Hematopoietic multipotent progenitor cell treated with erythropoietin and hydrocortisone succinate and interleukin-3 and kit ligand, for 4 days (in vitro differentiated cells): ENCODE data around the gene FMN2.

Experiments used
- DNase-seq: peaks from one replicate; pipeline ENCODE4 v3.0.0-alpha.2; 2015

The FMN2 gene

DNA sequence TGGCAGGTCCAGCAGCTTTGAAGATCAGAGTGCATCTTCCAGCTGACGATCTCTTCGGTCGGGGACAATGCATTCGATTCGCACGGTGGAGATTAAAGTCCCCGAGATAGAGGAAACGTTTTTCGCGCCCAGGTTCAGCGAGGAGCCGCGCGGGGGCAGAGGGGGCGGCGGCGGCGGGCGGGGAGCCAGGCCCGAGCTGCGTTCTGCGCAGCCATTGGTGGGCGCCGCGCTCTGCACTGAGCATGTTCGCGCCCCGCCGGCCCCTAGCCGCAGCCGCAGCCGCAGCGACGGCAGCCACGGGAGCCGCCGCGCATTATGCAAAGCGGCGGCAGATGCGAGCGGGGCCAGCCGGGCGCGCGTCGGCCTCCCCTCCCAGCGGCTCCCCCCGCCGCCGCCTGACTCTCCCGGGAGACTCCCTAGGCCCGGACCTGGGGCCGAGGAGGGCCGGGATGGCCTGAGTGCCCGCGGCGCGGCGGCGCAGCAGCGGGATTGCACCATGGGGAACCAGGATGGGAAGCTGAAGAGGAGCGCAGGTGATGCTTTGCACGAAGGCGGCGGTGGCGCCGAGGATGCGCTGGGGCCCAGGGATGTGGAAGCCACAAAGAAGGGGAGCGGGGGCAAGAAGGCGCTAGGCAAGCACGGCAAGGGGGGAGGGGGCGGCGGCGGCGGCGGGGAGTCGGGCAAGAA, at the start of gene FMN2:
TSS of gene FMN2 (plus strand) at position 270 of the 687 bp plus-strand sequence. CDS start at position 497, 227 bp downstream.
- peak; percentile 39 for DNase-seq

- no peak for DNase-seq
Measured at GRCh38 chr1:240044620-240045019, 47.1 kb upstream of the FMN2 start.

DNA sequence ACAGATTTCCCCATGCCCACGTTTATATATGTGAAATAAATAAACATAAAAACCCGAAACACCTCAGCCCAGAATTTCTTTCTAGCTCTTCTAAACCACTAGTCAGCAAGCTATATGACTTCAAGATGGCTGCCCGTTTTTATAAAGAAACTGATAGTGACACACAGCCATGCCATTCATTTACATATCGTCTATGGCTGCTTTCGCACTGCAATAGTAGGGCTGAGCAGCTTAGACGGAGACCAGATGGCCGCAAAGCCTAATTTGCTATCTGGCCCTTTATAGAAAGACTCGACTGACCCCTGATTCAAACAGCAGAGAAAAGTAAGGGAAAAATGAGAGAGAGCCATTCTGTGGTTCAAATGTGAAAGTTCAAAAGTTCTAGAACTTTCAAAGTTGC, 45.7 kb upstream of the FMN2 start:
- DNase-seq = no peak

DNA sequence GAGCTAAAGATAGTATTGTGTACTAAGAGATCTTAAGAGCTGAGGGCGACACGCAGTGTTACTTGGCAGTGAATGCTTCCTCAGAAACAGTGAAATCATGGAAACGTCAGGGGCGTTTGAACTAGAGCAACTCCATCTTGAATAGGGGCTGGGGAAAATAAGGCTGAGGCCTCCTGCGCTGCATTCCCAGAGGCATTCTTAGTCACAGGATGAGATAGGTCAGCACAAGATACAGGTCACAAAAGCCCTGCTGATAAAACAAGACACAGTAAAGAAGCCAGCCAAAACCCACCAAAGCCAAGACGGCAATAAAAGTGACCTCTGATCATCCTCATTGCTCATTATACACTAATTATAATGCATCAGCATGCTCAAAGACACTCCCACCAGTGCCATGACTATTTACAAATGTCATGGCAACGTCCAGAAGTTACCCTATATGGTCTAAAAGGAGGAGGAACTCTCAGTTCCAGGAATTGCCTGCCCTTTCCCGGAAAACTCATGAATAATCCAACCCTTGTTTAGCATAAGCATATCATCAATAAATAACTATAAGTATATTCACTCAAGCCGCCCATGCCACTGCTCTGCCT, 37.5 kb upstream of the FMN2 start:
- DNase-seq = no peak

GRCh38 chr1:240055936-240056335, 35.7 kb upstream of the FMN2 start:
- DNase-seq = no peak

GRCh38 chr1:240056350-240056749, 35.3 kb upstream of the FMN2 start:
- DNase-seq = no peak

GRCh38 chr1:240058049-240058448, 33.6 kb upstream of the FMN2 start:
- no peak for DNase-seq

- no peak for DNase-seq
Measured at GRCh38 chr1:240068961-240069360, 22.7 kb upstream of the FMN2 start.

- no peak for DNase-seq
Measured at GRCh38 chr1:240070188-240070587, 21.5 kb upstream of the FMN2 start.

GRCh38 chr1:240073097-240073496, 18.6 kb upstream of the FMN2 start:
- DNase-seq = no peak

DNA sequence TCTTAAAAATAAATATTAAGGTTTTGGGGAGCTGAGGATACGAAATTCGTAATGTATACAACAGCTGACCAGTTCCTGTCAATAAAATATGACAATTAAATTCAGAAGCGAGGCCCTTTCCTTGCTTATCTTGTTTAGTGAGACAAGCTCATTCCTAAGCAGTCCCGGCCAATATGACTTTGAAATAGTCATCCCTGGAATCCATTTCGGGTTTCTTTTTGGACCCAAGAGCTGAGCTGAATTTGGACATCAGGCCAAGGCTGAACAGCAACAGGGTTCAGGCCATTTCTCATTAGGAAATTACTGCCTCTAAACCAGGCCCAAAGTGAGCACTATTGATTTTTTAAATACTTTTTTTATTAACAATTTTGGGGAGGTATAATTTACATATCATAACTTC, 17.3 kb upstream of the FMN2 start:
- no peak for DNase-seq

DNA sequence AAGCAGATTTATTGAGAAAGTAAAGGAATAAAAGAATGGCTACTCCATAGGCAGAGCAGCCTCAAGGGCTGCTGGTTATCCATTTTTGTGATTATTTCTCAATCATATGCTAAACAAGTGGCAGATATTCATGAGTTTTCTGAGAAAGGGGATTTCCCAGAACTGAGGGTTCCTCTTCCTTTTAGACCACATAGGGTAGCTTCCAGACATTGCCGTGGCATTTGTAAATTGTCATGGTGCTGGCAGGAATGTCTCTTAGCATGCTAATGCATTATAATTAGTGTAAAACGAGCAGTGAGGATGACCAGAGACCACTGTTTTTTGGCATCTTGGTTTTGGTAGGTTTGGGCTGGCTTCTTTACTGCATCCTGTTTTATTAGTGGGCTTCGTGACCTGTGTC, 16.8 kb upstream of the FMN2 start:
- peak; percentile 4 for DNase-seq

DNA sequence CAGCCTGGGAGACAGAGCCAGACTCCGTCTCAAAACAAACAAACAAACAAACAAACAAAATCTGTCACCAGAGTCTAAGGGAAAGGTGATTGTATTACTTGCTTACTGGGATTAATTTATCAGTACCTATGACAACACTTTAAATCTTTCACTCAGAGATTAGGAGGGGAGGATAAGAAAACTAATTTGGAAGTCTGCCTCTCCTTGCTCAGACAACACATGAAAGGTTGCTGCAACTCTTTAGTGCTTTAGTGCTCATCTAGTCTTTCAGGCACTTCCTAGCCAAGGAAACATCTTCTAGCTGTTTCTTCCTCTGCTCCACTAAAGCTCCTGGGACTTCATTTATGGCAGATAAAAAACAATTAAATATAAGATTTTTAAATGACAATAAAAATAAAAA, 7.3 kb upstream of the FMN2 start:
- no peak for DNase-seq

DNA sequence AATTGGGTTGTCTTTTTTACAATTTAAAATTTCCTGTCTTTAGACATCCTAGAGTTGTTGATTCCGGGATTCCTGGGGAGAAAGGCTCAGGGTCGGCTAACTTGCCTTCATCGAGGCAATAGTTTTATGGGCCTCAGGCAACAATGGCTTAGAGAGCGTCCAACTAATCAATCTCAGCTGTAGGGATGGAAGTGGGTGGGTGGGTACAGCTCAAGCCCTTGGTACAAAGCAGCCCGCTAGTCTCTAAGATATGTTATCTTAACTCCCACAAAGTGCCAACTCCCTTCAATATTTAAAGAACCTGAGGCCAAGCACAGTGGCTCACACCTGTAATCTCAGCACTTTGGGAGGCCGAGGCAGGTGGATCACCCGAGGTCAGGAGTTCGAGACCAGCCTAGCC, 6.9 kb upstream of the FMN2 start:
- no peak for DNase-seq

GRCh38 chr1:240086726-240087125, 5.0 kb upstream of the FMN2 start:
- no peak for DNase-seq

- DNase-seq = no peak
Measured at GRCh38 chr1:240090014-240090413, 1.7 kb upstream of the FMN2 start.

GRCh38 chr1:240090957-240091600, 604 bp upstream of the FMN2 start:
- DNase-seq = no peak

- peak; percentile 10 for DNase-seq
Measured at GRCh38 chr1:240092301-240093119, 827 bp downstream of the FMN2 start.

- DNase-seq = no peak
Measured at GRCh38 chr1:240093120-240093961, 1.7 kb downstream of the FMN2 start.

DNA sequence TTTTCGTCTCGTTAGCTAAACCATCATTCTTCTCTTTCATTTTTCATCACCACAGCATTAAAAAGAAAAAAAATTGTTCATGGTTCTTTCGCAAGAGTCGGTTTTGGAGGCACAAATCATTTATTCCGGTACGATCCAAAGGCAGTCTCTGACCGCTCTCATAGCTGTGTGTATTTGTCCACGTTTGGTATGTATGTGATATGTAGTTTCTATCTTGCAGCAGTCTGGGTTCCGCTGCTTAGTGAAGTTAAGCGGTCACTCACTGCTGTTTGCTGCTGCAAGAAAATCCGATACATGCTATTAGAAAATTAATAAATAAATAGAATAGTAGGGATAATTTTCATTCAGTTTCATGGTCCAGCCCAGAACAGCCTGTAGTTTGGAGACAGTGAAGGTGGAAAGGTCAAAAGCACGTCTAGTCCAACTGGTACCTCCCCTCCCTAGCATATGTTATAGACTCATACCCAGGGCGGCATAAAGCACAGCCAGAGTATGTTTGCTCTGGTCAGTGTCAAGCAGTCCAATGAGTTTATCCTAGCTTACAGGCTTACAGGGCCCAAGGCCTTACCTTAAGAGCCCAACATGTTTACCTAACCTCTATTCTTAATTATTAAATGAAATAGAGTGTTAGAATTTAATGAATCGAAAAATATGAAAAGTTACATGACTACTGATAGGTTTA, 2.5 kb downstream of the FMN2 start:
- DNase-seq = no peak

DNA sequence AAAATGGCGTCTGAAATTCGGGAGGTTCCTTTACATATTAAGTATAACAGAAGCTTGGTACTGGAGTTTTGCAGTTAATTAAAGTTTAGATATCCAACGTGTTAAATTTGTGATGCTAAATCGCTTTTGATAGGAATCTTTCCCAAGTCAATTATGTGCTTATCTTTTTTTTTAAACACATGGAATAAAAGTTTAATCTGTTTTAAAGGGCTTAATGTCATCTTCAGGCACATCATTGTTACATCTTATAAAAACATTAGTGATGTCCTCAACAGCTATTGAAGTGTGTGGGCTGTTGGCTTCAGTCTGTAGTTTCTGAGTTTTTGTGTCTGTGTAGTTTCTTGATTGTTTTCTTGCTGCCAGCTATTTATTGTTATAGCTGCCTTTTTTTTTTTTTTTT, 5.3 kb downstream of the FMN2 start:
- no peak for DNase-seq

- DNase-seq = no peak
Measured at GRCh38 chr1:240098534-240098933, 6.9 kb downstream of the FMN2 start.
